Large intestine (tissue), 3 donors: ENCODE results near the gene CHRNA3. TPM values are rescaled to one million over a fixed set of nuclear protein-coding genes. Genes with fewer than 3 reads are reported as not detected.

Source experiments
- DNase-seq, 2 donors: peaks; one replicate each; pipeline versions ENCODE4 v3.0.0 to v3.0.0-alpha.2; 2013
- H3K27ac ChIP-seq: one replicate; pipeline ENCODE4 v1.5.1; 2013; ENCODE audit warnings: low read length
- H3K27me3 ChIP-seq: 2 replicates; pipeline ENCODE4 v1.6.1; 2013; ENCODE audit warnings: low read length; ENCODE audit not compliant: control insufficient read depth, insufficient read depth
- H3K36me3 ChIP-seq: 2 replicates; pipeline ENCODE4 v1.6.1; 2013; ENCODE audit warnings: low read length; ENCODE audit not compliant: control insufficient read depth, insufficient read depth
- H3K4me1 ChIP-seq: one replicate; pipeline ENCODE4 v1.6.1; 2013; ENCODE audit warnings: low read length; ENCODE audit not compliant: control insufficient read depth, insufficient read depth
- H3K4me3 ChIP-seq: one replicate; pipeline ENCODE4 v1.5.1; 2013; ENCODE audit warnings: low read length
- H3K9me3 ChIP-seq: one replicate; pipeline ENCODE4 v1.6.1; 2013; ENCODE audit warnings: mild to moderate bottlenecking, low read depth, low read length, moderate library complexity; ENCODE audit not compliant: control insufficient read depth
- WGBS: methylation state at CpG from one replicate; pipeline ENCODE4 v1.1.5; 2013; ENCODE audit warnings: low lambda C conversion rate; ENCODE audit not compliant: insufficient coverage; 5-methylcytosine and 5-hydroxymethylcytosine counted together
- polyA plus RNA-seq: library from polyadenylated mRNA; unstranded; fragments of 120-200 nt; gene quantifications from one replicate; pipeline ENCODE4 v1.2.1, GENCODE V29; 2013

CHRNA3 gene
- polyA plus RNA-seq, 1 donor: 26.6 TPM

GRCh38 chr15:78637776-78638435, 17.1 kb upstream of the CHRNA3 start:
- Histone ChIP-seq H3K4me3 (no peak overlapping the region), H3K27me3 (peaks cover 21% of the 10 kb centered on the region), H3K27ac (no peak overlapping the region), H3K36me3 (no peaks in the 10 kb centered on the region), H3K9me3 (peaks cover 2% of the 10 kb centered on the region), H3K4me1 (peaks cover 8% of the 10 kb centered on the region)
- WGBS: no CpG with 5 or more reads among the region's 4 CpGs
- no peak for DNase-seq

GRCh38 chr15:78636378-78636859, 15.6 kb upstream of the CHRNA3 start:
- Histone ChIP-seq H3K36me3 (no peaks in the 10 kb centered on the region), H3K9me3 (peaks cover 3% of the 10 kb centered on the region), H3K4me1 (peaks cover 7% of the 10 kb centered on the region), H3K27me3 (peaks cover 15% of the 10 kb centered on the region), H3K27ac (no peak overlapping the region), H3K4me3 (no peak overlapping the region)
- WGBS: 83% methylated on average over 1 of the region's 2 CpGs
- no peak for DNase-seq

DNA sequence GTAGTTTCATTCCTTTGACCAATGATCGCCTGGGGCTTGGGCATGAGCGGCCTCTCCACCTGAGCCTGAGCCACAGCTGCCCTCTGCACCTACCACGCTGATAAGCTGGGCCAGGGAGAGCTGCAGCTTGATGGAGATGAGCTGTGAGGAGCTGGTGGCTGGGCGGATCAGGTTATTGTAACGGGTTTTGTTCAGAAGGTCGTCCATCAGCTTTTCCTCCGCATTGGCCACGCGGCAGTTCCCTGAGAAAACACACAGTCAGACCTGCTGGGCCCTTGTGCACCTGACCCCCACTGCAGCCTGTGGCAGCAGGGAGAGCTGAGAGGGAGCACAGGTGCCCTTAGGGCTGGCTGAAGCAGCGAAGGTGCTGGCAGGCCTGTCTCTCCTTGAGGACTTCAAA, 14.6 kb upstream of the CHRNA3 start:
- WGBS: no CpG with 5 or more reads among the region's 10 CpGs
- peaks cover 3% of the 10 kb centered on the region for H3K9me3 ChIP-seq
- H3K27me3 ChIP-seq: peaks cover 6% of the 10 kb centered on the region
- H3K36me3 ChIP-seq: no peaks in the 10 kb centered on the region
- H3K4me3 ChIP-seq: no peak overlapping the region
- no peaks in the 10 kb centered on the region for H3K4me1 ChIP-seq
- H3K27ac ChIP-seq: no peak overlapping the region
- DNase-seq: no peak

DNA sequence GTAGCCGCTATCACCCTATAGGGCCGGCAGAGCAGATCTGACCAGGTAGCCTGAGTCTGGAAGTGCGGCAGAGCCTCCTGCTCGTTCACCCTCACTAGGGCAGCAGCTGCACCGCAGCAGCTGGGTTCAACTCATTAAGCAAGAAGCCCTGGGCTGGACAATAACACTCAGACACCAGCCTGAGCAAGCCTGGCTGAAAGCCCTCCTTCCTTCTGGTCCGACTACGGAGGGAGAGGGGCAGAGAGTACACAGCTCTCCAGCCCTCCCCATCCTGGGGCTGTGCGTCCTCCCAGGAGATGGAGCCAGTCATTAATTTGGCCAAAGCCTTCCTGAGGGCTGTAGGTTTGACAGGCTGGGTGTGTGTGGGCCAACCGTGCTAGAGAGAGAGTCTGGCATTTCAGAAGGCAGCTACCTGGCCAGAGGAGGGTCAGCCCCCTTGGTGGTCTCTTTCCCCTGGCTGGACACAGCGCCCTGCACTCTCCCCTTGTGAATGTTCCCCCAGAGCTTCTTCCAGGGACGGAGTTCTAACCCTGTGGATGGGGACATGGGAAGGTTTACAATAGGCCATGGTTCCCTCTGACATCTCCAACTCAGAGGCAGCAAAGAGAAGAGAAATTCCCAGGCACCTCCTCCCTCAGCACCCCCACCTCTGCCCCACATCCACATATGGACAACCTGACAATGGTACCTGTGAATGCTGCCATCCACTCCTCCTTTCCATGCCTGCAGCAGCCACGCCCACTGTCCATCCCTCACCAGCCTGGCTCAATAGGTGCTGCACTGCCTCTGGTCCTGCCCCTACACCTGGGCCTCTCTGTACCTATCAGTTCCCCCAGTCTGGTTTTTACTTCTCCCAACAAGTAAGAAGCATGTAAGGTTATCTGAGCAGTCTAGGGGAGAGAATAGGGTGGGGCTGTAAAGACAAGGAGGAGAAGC, 13.7 kb upstream of the CHRNA3 start:
- Histone ChIP-seq H3K27ac (no peak overlapping the region), H3K9me3 (peaks cover 3% of the 10 kb centered on the region), H3K4me1 (no peaks in the 10 kb centered on the region), H3K36me3 (no peaks in the 10 kb centered on the region), H3K27me3 (no peaks in the 10 kb centered on the region), H3K4me3 (no peak overlapping the region)
- WGBS: no CpG with 5 or more reads among the region's 12 CpGs
- DNase-seq: no peak

GRCh38 chr15:78633348-78633747, 12.6 kb upstream of the CHRNA3 start:
- Histone ChIP-seq H3K9me3 (peaks cover 3% of the 10 kb centered on the region), H3K27me3 (peaks cover under 1% of the 10 kb centered on the region), H3K27ac (no peak overlapping the region), H3K4me1 (no peaks in the 10 kb centered on the region), H3K36me3 (no peaks in the 10 kb centered on the region), H3K4me3 (no peak overlapping the region)
- DNase-seq: no peak
- WGBS: 100% methylated on average over 2 of the region's 2 CpGs

DNA sequence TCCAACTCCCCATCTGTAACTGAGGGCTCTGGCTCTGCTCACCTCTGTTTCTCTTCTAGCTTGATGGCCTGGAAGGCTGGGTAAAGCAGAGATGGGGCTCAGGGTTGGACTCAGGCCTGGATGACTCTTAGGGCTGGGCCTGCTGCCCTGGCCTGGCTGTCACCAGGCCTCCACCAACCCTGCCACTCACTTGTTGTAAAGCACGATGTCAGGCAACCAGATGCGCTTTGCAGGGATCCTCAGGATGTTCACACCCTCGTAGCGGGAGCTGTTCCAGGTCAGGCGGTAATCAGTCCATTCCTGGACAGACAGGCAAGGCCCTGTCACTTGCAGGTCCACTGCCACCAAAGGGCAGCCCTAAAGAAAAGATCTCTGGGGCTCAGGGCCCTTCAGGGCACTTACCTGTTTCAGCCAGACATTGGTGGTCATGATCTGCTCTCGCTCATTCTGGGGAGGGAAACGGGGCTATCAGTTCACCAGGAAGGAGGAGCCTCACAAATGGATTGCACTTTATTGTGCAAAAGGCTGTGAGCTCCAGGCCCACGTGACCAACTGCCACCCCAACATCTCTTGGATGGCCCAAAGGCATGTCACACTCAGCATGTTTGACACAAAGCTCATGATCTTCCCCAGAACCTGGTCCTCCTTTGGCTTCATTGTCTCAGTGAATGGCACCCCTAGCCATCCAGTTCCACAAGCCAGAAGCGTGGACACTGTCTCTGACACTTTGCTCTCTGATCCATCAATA, 10.3 kb upstream of the CHRNA3 start:
- WGBS: no CpG with 5 or more reads among the region's 9 CpGs
- DNase-seq: no peak
- Histone ChIP-seq H3K27ac (no peak overlapping the region), H3K27me3 (peaks cover 4% of the 10 kb centered on the region), H3K4me3 (no peak overlapping the region), H3K36me3 (no peaks in the 10 kb centered on the region), H3K4me1 (no peaks in the 10 kb centered on the region), H3K9me3 (peaks cover 3% of the 10 kb centered on the region)

DNA sequence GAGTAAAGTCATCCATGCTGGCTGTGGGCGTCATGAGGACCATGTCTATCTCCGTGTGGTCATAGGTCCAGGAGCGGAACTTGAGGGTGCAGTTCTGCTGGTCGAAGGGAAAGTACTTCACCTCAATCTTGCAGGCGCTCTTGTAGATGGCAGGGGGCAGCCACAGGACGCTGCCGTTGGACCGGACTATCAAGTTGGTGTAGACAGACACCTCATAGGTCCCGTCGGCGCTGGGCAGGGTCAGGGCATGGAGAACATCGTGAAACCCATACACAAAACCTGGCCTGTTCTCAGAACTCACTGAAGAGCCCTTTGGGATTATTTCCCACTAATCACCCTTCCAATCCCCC, 8.9 kb upstream of the CHRNA3 start:
- Histone ChIP-seq H3K27me3 (peaks cover 6% of the 10 kb centered on the region), H3K27ac (no peak overlapping the region), H3K4me3 (no peak overlapping the region), H3K9me3 (peaks cover 3% of the 10 kb centered on the region), H3K4me1 (no peaks in the 10 kb centered on the region), H3K36me3 (no peaks in the 10 kb centered on the region)
- WGBS: no CpG with 5 or more reads among the region's 12 CpGs
- DNase-seq: no peak

GRCh38 chr15:78629031-78629715, 8.4 kb upstream of the CHRNA3 start:
- Histone ChIP-seq H3K36me3 (no peaks in the 10 kb centered on the region), H3K9me3 (peaks cover 3% of the 10 kb centered on the region), H3K27ac (no peak overlapping the region), H3K4me1 (no peaks in the 10 kb centered on the region), H3K27me3 (peaks cover 6% of the 10 kb centered on the region), H3K4me3 (no peak overlapping the region)
- no peak for DNase-seq
- WGBS: no CpG with 5 or more reads among the region's 29 CpGs

GRCh38 chr15:78628227-78628626, 7.4 kb upstream of the CHRNA3 start:
- Histone ChIP-seq H3K9me3 (peaks cover 3% of the 10 kb centered on the region), H3K36me3 (no peaks in the 10 kb centered on the region), H3K4me3 (no peak overlapping the region), H3K4me1 (no peaks in the 10 kb centered on the region), H3K27me3 (peaks cover 14% of the 10 kb centered on the region), H3K27ac (no peak overlapping the region)
- no peak for DNase-seq
- 72% methylated on average over 4 of the region's 6 CpGs for WGBS

- 90% methylated on average over 2 of the region's 8 CpGs for WGBS
- no peak overlapping the region for H3K27ac ChIP-seq
Observed at GRCh38 chr15:78627348-78627747, 6.6 kb upstream of the CHRNA3 start.

More at GRCh38 chr15:78627348-78627747, 6.6 kb upstream of the CHRNA3 start:
- no peak for DNase-seq
- no peaks in the 10 kb centered on the region for H3K36me3 ChIP-seq
- no peak overlapping the region for H3K4me3 ChIP-seq
- no peaks in the 10 kb centered on the region for H3K9me3 ChIP-seq
- peaks cover 15% of the 10 kb centered on the region for H3K27me3 ChIP-seq
- no peaks in the 10 kb centered on the region for H3K4me1 ChIP-seq
